Breast epithelium (tissue), 4 donors: Measurements from ENCODE around the gene EVPLL. TPM values are rescaled to one million over a fixed set of nuclear protein-coding genes. Genes with fewer than 3 reads are reported as not detected.
A peak's percentile ranks its signal among the peaks of the same experiment; 100 is the strongest.

Experiments
- DNase-seq, 2 donors: peaks; one replicate each; pipeline ENCODE4 v3.0.0-alpha.2; 2019; ENCODE audit warnings: low spot score in 2 of 2
- H3K27ac ChIP-seq, 2 donors: fragments of 200-600 bp; sonication (generic) in 1 of 2; one replicate each; pipeline ENCODE4 v1.5.1; 2016 to 2019; ENCODE audit warnings: mild to moderate bottlenecking in 1 of 2
- H3K27me3 ChIP-seq, 2 donors: fragments of 200-600 bp; sonication (generic) in 1 of 2; one replicate each; pipeline versions ENCODE4 v1.5.1 to v1.6.0; 2017 to 2019; ENCODE audit warnings: control low read depth in 1 of 2, mild to moderate bottlenecking in 1 of 2
- H3K36me3 ChIP-seq: fragments of 200-600 bp; one replicate; pipeline ENCODE4 v1.5.1; 2019
- H3K4me1 ChIP-seq, 2 donors: fragments of 200-600 bp; sonication (generic); one replicate each; pipeline ENCODE4 v1.5.1; 2016 to 2019; ENCODE audit warnings: control low read depth in 1 of 2
- H3K4me3 ChIP-seq, 3 donors: fragments of 200-600 bp; sonication (generic); 1 replicate in 2 of 3; 2 replicates in 1 of 3; pipeline ENCODE4 v1.5.1; 2016 to 2019; ENCODE audit warnings: mild to moderate bottlenecking in 3 of 3, moderate library complexity in 2 of 3
- H3K9me3 ChIP-seq, 2 donors: fragments of 200-600 bp; sonication (generic) in 1 of 2; one replicate each; pipeline ENCODE4 v1.5.1; 2016 to 2019; ENCODE audit warnings: control low read depth in 1 of 2
- CTCF ChIP-seq, 3 donors: fragments of 450-650 bp; IDR thresholded peaks; one replicate each; pipeline ENCODE4 v1.5.1; 2016 to 2017; ENCODE audit warnings: antibody characterized with exemption in 3 of 3, mild to moderate bottlenecking in 3 of 3, moderate library complexity in 3 of 3
- POLR2A ChIP-seq: fragments of 450-650 bp; IDR thresholded peaks from one replicate; pipeline ENCODE4 v1.6.1; 2016; ENCODE audit warnings: antibody characterized with exemption, mild to moderate bottlenecking, moderate library complexity
- POLR2AphosphoS5 ChIP-seq, 3 donors: sonication (generic); formaldehyde crosslinking; IDR thresholded peaks; one replicate each; pipeline ENCODE4 v1.6.1; 2017; ENCODE audit warnings: antibody characterized with exemption in 3 of 3
- intact Hi-C: fragments of 100-400 bp; cut with DNase I; formaldehyde crosslinking; loops from one replicate; pipeline ENCODE4 v1.15.1; 2023; ENCODE audit warnings: low total_unique reads
- total RNA-seq, 3 donors: library from RNA; depleted of rRNA; stranded (reverse); fragments of >200 nt; gene quantifications; one replicate each; pipeline ENCODE4 v1.1.0, GENCODE V29; 2016

EVPLL gene
- total RNA-seq, 3 donors from 2014 or later = 0.32 to 0.73 TPM; not detected in 1

GRCh38 chr17:18361837-18362697 is 15.5 kb upstream of the EVPLL start:
- TF ChIP-seq CTCF (IDR thresholded peaks at IDR 0.05) = no peak

GRCh38 chr17:18362698-18363100 is 14.9 kb upstream of the EVPLL start:
- Histone ChIP-seq H3K4me3 (peak overlapping the region; percentile 71 to 82 (median 82)), H3K36me3 (no peaks in the 10 kb centered on the region), H3K4me1 (peaks cover 0 to 4% of the 10 kb centered on the region in 2 donors), H3K27me3 (no peaks in the 10 kb centered on the region), H3K9me3 (no peaks in the 10 kb centered on the region), H3K27ac (peak overlapping the region; percentile 72 to 90)
- TF ChIP-seq POLR2A (no peak), CTCF (IDR thresholded peaks at IDR 0.05) (no peak), POLR2AphosphoS5 (IDR thresholded peaks at IDR 0.05) (no peak)
- no peak for DNase-seq
- intact Hi-C loops = no loop called here

More at GRCh38 chr17:18361837-18362697, 15.5 kb upstream of the EVPLL start:
- Histone ChIP-seq H3K4me1 (peaks cover 0 to 4% of the 10 kb centered on the region in 2 donors), H3K27ac (peak overlapping the region; percentile 72 to 90), H3K36me3 (no peaks in the 10 kb centered on the region), H3K27me3 (no peaks in the 10 kb centered on the region), H3K4me3 (peak overlapping the region; percentile 71 to 82 (median 82)), H3K9me3 (no peaks in the 10 kb centered on the region)
- peak in 1 of 2 donors; percentile 40 for DNase-seq
- intact Hi-C loops = no loop called here

GRCh38 chr17:18363101-18364049 is 14.2 kb upstream of the EVPLL start, which contains the start of gene SHMT1:
SHMT1 (minus strand) TSS chr17:18363550; CDS start chr17:18355981, 7,569 bp downstream.
- Histone ChIP-seq H3K9me3 (no peaks in the 10 kb centered on the region), H3K27ac (peak within 1 kb of the TSS; percentile 72 to 90), H3K36me3 (no peaks in the 10 kb centered on the region), H3K4me3 (peak within 1 kb of the TSS; percentile 71 to 82 (median 82)), H3K4me1 (peaks cover 0 to 4% of the 10 kb centered on the region in 2 donors), H3K27me3 (no peaks in the 10 kb centered on the region)
- DNase-seq = peak; percentile 93 to 94
- intact Hi-C loops = no loop called here
- TF ChIP-seq CTCF (IDR thresholded peaks at IDR 0.05) = no peak
- no peak for TF ChIP-seq POLR2A
- peak; percentile 45 to 50 (median 48) for TF ChIP-seq POLR2AphosphoS5 (IDR thresholded peaks at IDR 0.05)

GRCh38 chr17:18364166-18364565 is 13.4 kb upstream of the EVPLL start:
- intact Hi-C loops = no loop called here
- no peaks in the 10 kb centered on the region for H3K9me3 ChIP-seq
- no peak overlapping the region for H3K4me3 ChIP-seq
- H3K4me1 ChIP-seq = peaks cover 0 to 4% of the 10 kb centered on the region in 2 donors
- H3K27ac ChIP-seq = no peak overlapping the region
- TF ChIP-seq POLR2A (no peak), POLR2AphosphoS5 (IDR thresholded peaks at IDR 0.05) (no peak), CTCF (IDR thresholded peaks at IDR 0.05) (no peak)
- H3K27me3 ChIP-seq = no peaks in the 10 kb centered on the region
- no peaks in the 10 kb centered on the region for H3K36me3 ChIP-seq
- DNase-seq = no peak
